ENCODE results near the gene TMPRSS4. TPM values are rescaled to one million over a fixed set of nuclear protein-coding genes. Genes with fewer than 3 reads are reported as not detected.

The TMPRSS4 gene
- total RNA-seq, 1 donor from 2014 or later = 16.8 TPM

- TF ChIP-seq CTCF (IDR thresholded peaks at IDR 0.05; ENCODE audit: insufficient read depth, low read length, poor library complexity, severe bottlenecking) = no peak
- no peak for DNase-seq (ENCODE audit: low read depth)
- no peaks in the 10 kb centered on the region for H3K36me3 ChIP-seq (ENCODE audit: control insufficient read depth, insufficient read depth, low read length)
- H3K4me3 ChIP-seq (ENCODE audit: low read depth, low read length) = no peak overlapping the region
- H3K27me3 ChIP-seq (ENCODE audit: control insufficient read depth, insufficient read depth, low read length) = no peaks in the 10 kb centered on the region
These were observed 28.2 kb upstream of the TMPRSS4 start for GRCh38 chr11:118048472-118049370.

- TF ChIP-seq CTCF (IDR thresholded peaks at IDR 0.05; ENCODE audit: insufficient read depth, low read length, poor library complexity, severe bottlenecking) = no peak
- no peak for DNase-seq (ENCODE audit: low read depth)
- Histone ChIP-seq H3K27me3 (ENCODE audit: control insufficient read depth, insufficient read depth, low read length) (no peaks in the 10 kb centered on the region), H3K4me3 (ENCODE audit: low read depth, low read length) (no peak overlapping the region), H3K36me3 (ENCODE audit: control insufficient read depth, insufficient read depth, low read length) (no peaks in the 10 kb centered on the region)
These were observed 27.1 kb upstream of the TMPRSS4 start for GRCh38 chr11:118049771-118050170.

GRCh38 chr11:118050208-118050891 lies 26.5 kb upstream of the TMPRSS4 start:
- H3K27me3 ChIP-seq (ENCODE audit: control insufficient read depth, insufficient read depth, low read length) = no peaks in the 10 kb centered on the region
- DNase-seq (ENCODE audit: low read depth) = no peak
- H3K36me3 ChIP-seq (ENCODE audit: control insufficient read depth, insufficient read depth, low read length) = no peaks in the 10 kb centered on the region
- TF ChIP-seq CTCF (IDR thresholded peaks at IDR 0.05; ENCODE audit: insufficient read depth, low read length, poor library complexity, severe bottlenecking) = no peak
- no peak overlapping the region for H3K4me3 ChIP-seq (ENCODE audit: low read depth, low read length)

- DNase-seq (ENCODE audit: low read depth) = no peak
- Histone ChIP-seq H3K27me3 (ENCODE audit: control insufficient read depth, insufficient read depth, low read length) (no peaks in the 10 kb centered on the region), H3K36me3 (ENCODE audit: control insufficient read depth, insufficient read depth, low read length) (no peaks in the 10 kb centered on the region), H3K4me3 (ENCODE audit: low read depth, low read length) (no peak overlapping the region)
- no peak for TF ChIP-seq CTCF (IDR thresholded peaks at IDR 0.05; ENCODE audit: insufficient read depth, low read length, poor library complexity, severe bottlenecking)
These were observed 25.7 kb upstream of the TMPRSS4 start for GRCh38 chr11:118051136-118051610.

GRCh38 chr11:118051611-118052461 lies 25.0 kb upstream of the TMPRSS4 start:
- no peaks in the 10 kb centered on the region for H3K36me3 ChIP-seq (ENCODE audit: control insufficient read depth, insufficient read depth, low read length)
- no peak for TF ChIP-seq CTCF (IDR thresholded peaks at IDR 0.05; ENCODE audit: insufficient read depth, low read length, poor library complexity, severe bottlenecking)
- no peaks in the 10 kb centered on the region for H3K27me3 ChIP-seq (ENCODE audit: control insufficient read depth, insufficient read depth, low read length)
- no peak overlapping the region for H3K4me3 ChIP-seq (ENCODE audit: low read depth, low read length)
- no peak for DNase-seq (ENCODE audit: low read depth)
